Breast epithelium (tissue), 3 donors: ENCODE measurements around the gene SNUPN.

Source experiments
- CTCF ChIP-seq, 3 donors: fragments of 450-650 bp; IDR thresholded peaks; one replicate each; pipeline ENCODE4 v1.5.1; 2016 to 2017; ENCODE audit warnings: antibody characterized with exemption in 3 of 3, mild to moderate bottlenecking in 3 of 3, moderate library complexity in 3 of 3
- POLR2AphosphoS5 ChIP-seq, 3 donors: sonication (generic); formaldehyde crosslinking; IDR thresholded peaks; one replicate each; pipeline ENCODE4 v1.6.1; 2017; ENCODE audit warnings: antibody characterized with exemption in 3 of 3

DNA sequence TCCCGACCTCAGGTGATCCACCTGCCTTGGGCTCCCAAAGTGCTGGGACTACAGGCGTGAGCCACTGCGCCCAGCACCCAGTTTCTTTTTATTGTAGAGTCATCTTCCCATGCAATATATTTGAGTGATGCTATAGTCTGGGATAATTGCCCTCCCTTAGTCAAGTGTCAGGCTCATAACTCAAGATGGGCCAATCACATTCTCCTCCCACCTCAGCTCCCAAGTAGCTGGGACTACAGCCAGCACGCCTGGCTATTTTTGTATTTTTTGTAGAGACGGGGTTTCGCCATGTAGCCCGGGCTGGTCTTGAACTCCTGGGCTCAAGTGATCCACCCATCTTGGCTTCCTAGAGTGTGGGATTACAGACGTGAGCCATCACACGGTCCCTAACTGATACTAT is 31.2 kb downstream of the SNUPN start:
- TF ChIP-seq CTCF (IDR thresholded peaks at IDR 0.05) (no peak), POLR2AphosphoS5 (IDR thresholded peaks at IDR 0.05) (no peak)
